A549 (cell line): ENCODE measurements around the gene GRIN2C. TPM values are rescaled to one million over a fixed set of nuclear protein-coding genes. Genes with fewer than 3 reads are reported as not detected.

Experiments
- ATAC-seq, 2 experiments: fragments of 200-7000 bp in 1 of 2; fragments of >200 bp in 1 of 2; cut with Nextera tagmentation in 1 of 2; cut with Tn5 transposase in 1 of 2; 3 replicates each; pipeline versions ENCODE4 v1.8.0 to v1.9.1; 2018 to 2020; ENCODE audit warnings: mild to moderate bottlenecking in 1 of 2, moderate library complexity in 1 of 2
- CTCF ChIA-PET: fragments of 300-600 bp; sonication (Branson Sonifier 250); formaldehyde crosslinking; extraction: SDS; loops from one replicate; lab custom pipeline; 2021; ENCODE audit warnings: antibody characterized with exemption, inconsistent platforms; lab: Yijun Ruan, JAX
- POLR2A ChIA-PET: fragments of 350-600 bp; formaldehyde crosslinking; extraction: SDS; loops from one replicate; lab custom pipeline; 2021; ENCODE audit warnings: antibody characterized with exemption, inconsistent platforms; lab: Yijun Ruan, JAX
- DNase-seq, 2 experiments: peaks; one replicate each; pipeline versions ENCODE4 v3.0.0 to v3.0.0-alpha.2; 2011 to 2016; ENCODE audit warnings: low read depth in 1 of 2, low spot score in 1 of 2
- FAIRE-seq: peaks from 2 replicates; lab custom pipeline; 2011; peaks lifted over from hg19 to GRCh38; lab: Jason Lieb, UNC
- H3K27ac ChIP-seq, 2 experiments: fragments of >200 bp; sonication (Bioruptor Twin); formaldehyde crosslinking; 3 replicates each; pipeline ENCODE4 v1.5.1; 2016 to 2017
- H3K4me1 ChIP-seq: fragments of >200 bp; sonication (Bioruptor Twin); formaldehyde crosslinking; 3 replicates; pipeline ENCODE4 v1.6.1; 2016
- H3K4me2 ChIP-seq: fragments of >200 bp; sonication (Bioruptor Twin); formaldehyde crosslinking; 3 replicates; pipeline ENCODE4 v1.6.1; 2016
- H3K4me3 ChIP-seq: fragments of >200 bp; sonication (Bioruptor Twin); formaldehyde crosslinking; 3 replicates; pipeline ENCODE4 v1.5.1; 2016
- H3K9me3 ChIP-seq: fragments of >200 bp; sonication (Bioruptor Twin); formaldehyde crosslinking; 3 replicates; pipeline ENCODE4 v1.6.1; 2016
- CBX2 ChIP-seq: fragments of 200-600 bp; sonication (generic); IDR thresholded peaks from 2 replicates; pipeline ENCODE4 v1.6.1; 2016; ENCODE audit warnings: low read depth, mild to moderate bottlenecking, borderline replicate concordance
- CBX8 ChIP-seq: fragments of 200-600 bp; sonication (generic); IDR thresholded peaks from 2 replicates; pipeline ENCODE4 v1.6.1; 2016
- CHD2 ChIP-seq: fragments of 150-350 bp; IDR thresholded peaks from 2 replicates; pipeline ENCODE4 v1.6.1; 2014; ENCODE audit warnings: low read length; ENCODE audit not compliant: partially characterized antibody
- EHMT2 ChIP-seq: fragments of 200-600 bp; sonication (generic); IDR thresholded peaks from 2 replicates; pipeline ENCODE4 v1.6.1; 2016; ENCODE audit warnings: antibody characterized with exemption, low read depth, mild to moderate bottlenecking, moderate library complexity
- FOSB ChIP-seq: fragments of 250-450 bp; sonication (Bioruptor Pico); IDR thresholded peaks from 2 replicates; pipeline ENCODE4 v1.5.0; 2020; ENCODE audit warnings: mild to moderate bottlenecking, moderate library complexity
- HEYL ChIP-seq: fragments of 250-450 bp; sonication (Bioruptor Pico); IDR thresholded peaks from 2 replicates; pipeline ENCODE4 v1.8.0; 2021; ENCODE audit warnings: mild to moderate bottlenecking, moderate library complexity
- HOXB5 ChIP-seq: fragments of 250-450 bp; sonication (Bioruptor Pico); IDR thresholded peaks from 2 replicates; pipeline ENCODE4 v1.5.0; 2020; ENCODE audit warnings: mild to moderate bottlenecking, moderate library complexity
- KDM5A ChIP-seq: fragments of 200-600 bp; sonication (generic); IDR thresholded peaks from 2 replicates; pipeline ENCODE4 v1.6.1; 2016; ENCODE audit warnings: antibody characterized with exemption, mild to moderate bottlenecking
- MAFK ChIP-seq: fragments of 450-650 bp; IDR thresholded peaks from 2 replicates; pipeline ENCODE4 v1.6.1; 2014; ENCODE audit not compliant: partially characterized antibody
- MAX ChIP-seq: IDR thresholded peaks from 2 replicates; pipeline ENCODE4 v1.6.1; 2012
- NFE2L2 ChIP-seq: fragments of 150-350 bp; conservative IDR thresholded peaks from 2 replicates; pipeline ENCODE4 v1.6.1; 2014; ENCODE audit warnings: low read length
- POLR2A ChIP-seq: IDR thresholded peaks from 2 replicates; pipeline ENCODE4 v1.6.1; 2012; ENCODE audit warnings: mild to moderate bottlenecking, low read length
- REST ChIP-seq: fragments of 200-600 bp; sonication (generic); IDR thresholded peaks from 2 replicates; pipeline ENCODE4 v1.6.1; 2016; ENCODE audit warnings: antibody characterized with exemption, mild to moderate bottlenecking, moderate library complexity
- RFX5 ChIP-seq: fragments of 450-650 bp; IDR thresholded peaks from 2 replicates; pipeline ENCODE4 v1.7.1; 2014; ENCODE audit warnings: antibody characterized with exemption, mild to moderate bottlenecking, moderate library complexity
- RNF2 ChIP-seq: fragments of 200-600 bp; sonication (generic); IDR thresholded peaks from 2 replicates; pipeline ENCODE4 v1.6.1; 2016; ENCODE audit warnings: low read depth, mild to moderate bottlenecking, antibody characterized with exemption, moderate library complexity, borderline replicate concordance
- TFCP2L1 ChIP-seq: fragments of 250-450 bp; sonication (Bioruptor Pico); IDR thresholded peaks from 2 replicates; pipeline ENCODE4 v1.5.0; 2021; ENCODE audit warnings: mild to moderate bottlenecking
- ZC3H11A ChIP-seq: fragments of 450-650 bp; IDR thresholded peaks from 2 replicates; pipeline ENCODE4 v1.6.1; 2014; ENCODE audit warnings: antibody characterized with exemption, mild to moderate bottlenecking
- ZFP36 ChIP-seq: fragments of 450-650 bp; IDR thresholded peaks from 2 replicates; pipeline ENCODE4 v1.6.1; 2014; ENCODE audit warnings: borderline replicate concordance; ENCODE audit not compliant: partially characterized antibody
- ZNF302 ChIP-seq: fragments of 250-450 bp; sonication (Bioruptor Pico); IDR thresholded peaks from 2 replicates; pipeline ENCODE4 v1.9.0; 2021; ENCODE audit warnings: inconsistent platforms, mild to moderate bottlenecking, moderate library complexity
- WGBS: methylation state at CpG from one replicate; pipeline ENCODE4 v1.1.6; 2017; ENCODE audit errors: missing lambda C conversion rate; 5-methylcytosine and 5-hydroxymethylcytosine counted together
- polyA plus RNA-seq, 4 experiments: library from polyadenylated mRNA; depleted of rRNA in 3 of 4; stranded (reverse); fragments of >200 nt; fragmentation: RNase III in 1 of 4; extraction: RNeasy Plus Mini Kit Qiagen cat#74134 plus additional on column Dnase treatment in 1 of 4; gene quantifications; 2 replicates in 3 of 4; 3 replicates in 1 of 4; pipeline ENCODE4 v1.2.3, GENCODE V29; 2011 to 2017
- TF ChIP-seq, protein P1 (sequence below): fragments of 150-350 bp; IDR thresholded peaks from 2 replicates; pipeline ENCODE4 v1.6.1; 2014; ENCODE audit warnings: low read depth, mild to moderate bottlenecking, low read length

Gene GRIN2C
- polyA plus RNA-seq, 2 of the 4 experiments (the other 2 are of a cell fraction): 0.17 to 0.28 TPM

DNA sequence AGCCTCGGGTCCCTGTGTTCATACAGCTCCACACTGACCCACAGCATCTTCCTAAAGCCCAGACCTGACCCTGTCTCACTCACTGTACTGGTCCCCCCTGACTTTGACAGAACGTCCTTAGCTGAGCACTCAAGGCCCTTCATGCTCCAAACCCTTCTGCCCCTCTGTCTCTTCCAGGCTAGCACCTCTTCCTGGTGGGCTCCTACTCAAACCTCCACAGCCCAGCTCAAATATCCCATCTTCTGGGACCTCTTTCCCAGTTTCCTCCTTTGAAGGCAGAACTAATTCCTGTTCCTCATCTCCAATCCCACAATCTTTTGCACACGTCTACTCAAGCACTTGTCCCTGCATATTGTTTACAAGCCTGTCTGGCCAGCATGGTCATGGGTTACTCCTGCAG is 8.8 kb downstream of the GRIN2C start:
- 23% methylated on average over 3 of the region's 3 CpGs for WGBS
- ATAC-seq: peak in 1 of 2 experiments; percentile 31; a peak in 3 of 6 replicates
- H3K4me2 ChIP-seq: no peak overlapping the region
- POLR2A ChIA-PET: no interaction called here
- H3K9me3 ChIP-seq: no peaks in the 10 kb centered on the region
- CTCF ChIA-PET: interaction anchor here (1.1 to 42.4 kb wide), 4 partner anchors 13 to 110 kb away, joined by 4 to 1302 read pairs (median 438); partner anchors contain the start of genes FDXR, GRIN2C and NAT9
- TF ChIP-seq ZC3H11A: no peak
- TF ChIP-seq NFE2L2: no peak
- TF ChIP-seq POLR2A: no peak
- no peak for TF ChIP-seq HEYL (CRISPR knock-in tag)
- TF ChIP-seq HOXB5 (CRISPR knock-in tag): no peak
- TF ChIP-seq, protein P1, sequence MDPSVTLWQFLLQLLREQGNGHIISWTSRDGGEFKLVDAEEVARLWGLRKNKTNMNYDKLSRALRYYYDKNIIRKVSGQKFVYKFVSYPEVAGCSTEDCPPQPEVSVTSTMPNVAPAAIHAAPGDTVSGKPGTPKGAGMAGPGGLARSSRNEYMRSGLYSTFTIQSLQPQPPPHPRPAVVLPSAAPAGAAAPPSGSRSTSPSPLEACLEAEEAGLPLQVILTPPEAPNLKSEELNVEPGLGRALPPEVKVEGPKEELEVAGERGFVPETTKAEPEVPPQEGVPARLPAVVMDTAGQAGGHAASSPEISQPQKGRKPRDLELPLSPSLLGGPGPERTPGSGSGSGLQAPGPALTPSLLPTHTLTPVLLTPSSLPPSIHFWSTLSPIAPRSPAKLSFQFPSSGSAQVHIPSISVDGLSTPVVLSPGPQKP: no peak
- TF ChIP-seq CHD2: no peak
- TF ChIP-seq, all 56 proteins: peak for 0
- DNase-seq: no peak
- Histone ChIP-seq H3K27ac (no peak overlapping the region), H3K4me3 (no peak overlapping the region), H3K4me1 (peaks cover 8% of the 10 kb centered on the region; the same call in 1 of the 3 replicates)
- no peak for FAIRE-seq

DNA sequence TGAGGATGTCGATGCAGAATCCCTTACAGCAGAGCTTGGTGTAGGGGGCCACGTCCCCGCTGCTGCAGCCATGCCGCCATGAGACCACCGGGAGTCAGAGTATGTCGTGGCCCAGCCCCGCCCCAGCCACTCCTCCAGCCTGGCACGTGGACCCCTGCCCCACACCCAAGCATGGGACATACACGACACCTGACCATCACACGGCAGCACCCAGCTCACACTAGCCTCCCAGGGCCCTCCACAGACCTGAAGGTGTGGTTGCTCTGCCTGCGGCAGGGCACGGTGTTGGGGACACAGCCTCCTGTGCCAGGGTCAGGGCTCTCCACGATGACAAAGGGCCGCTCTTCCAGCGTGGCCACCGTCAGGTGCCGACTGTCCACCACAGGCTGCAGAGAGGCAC is 9.4 kb downstream of the GRIN2C start:
- Histone ChIP-seq H3K4me3 (no peak overlapping the region), H3K4me1 (peaks cover 8% of the 10 kb centered on the region; the same call in 1 of the 3 replicates), H3K9me3 (no peaks in the 10 kb centered on the region), H3K27ac (no peak overlapping the region), H3K4me2 (no peak overlapping the region)
- WGBS: 47% methylated on average over 10 of the region's 17 CpGs
- DNase-seq (no peak), FAIRE-seq (no peak), ATAC-seq (no peak; a peak in 1 of 6 replicates)
- ChIA-PET CTCF (interaction anchor here (1.1 to 42.4 kb wide), 4 partner anchors 12 to 110 kb away, joined by 4 to 1302 read pairs (median 438); partner anchors contain the start of genes FDXR, GRIN2C and NAT9), POLR2A (interaction anchor here (1.0 kb wide), 1 partner anchor 23 kb away, joined by 3 read pairs; the partner anchor contains the start of gene FDXR)
- TF ChIP-seq MAFK: no peak
- TF ChIP-seq RFX5: no peak
- TF ChIP-seq ZFP36: no peak
- no peak for TF ChIP-seq FOSB (CRISPR knock-in tag)
- TF ChIP-seq RNF2: no peak
- no peak for TF ChIP-seq KDM5A
- TF ChIP-seq CBX2: no peak
- no peak for TF ChIP-seq HOXB5 (CRISPR knock-in tag)

DNA sequence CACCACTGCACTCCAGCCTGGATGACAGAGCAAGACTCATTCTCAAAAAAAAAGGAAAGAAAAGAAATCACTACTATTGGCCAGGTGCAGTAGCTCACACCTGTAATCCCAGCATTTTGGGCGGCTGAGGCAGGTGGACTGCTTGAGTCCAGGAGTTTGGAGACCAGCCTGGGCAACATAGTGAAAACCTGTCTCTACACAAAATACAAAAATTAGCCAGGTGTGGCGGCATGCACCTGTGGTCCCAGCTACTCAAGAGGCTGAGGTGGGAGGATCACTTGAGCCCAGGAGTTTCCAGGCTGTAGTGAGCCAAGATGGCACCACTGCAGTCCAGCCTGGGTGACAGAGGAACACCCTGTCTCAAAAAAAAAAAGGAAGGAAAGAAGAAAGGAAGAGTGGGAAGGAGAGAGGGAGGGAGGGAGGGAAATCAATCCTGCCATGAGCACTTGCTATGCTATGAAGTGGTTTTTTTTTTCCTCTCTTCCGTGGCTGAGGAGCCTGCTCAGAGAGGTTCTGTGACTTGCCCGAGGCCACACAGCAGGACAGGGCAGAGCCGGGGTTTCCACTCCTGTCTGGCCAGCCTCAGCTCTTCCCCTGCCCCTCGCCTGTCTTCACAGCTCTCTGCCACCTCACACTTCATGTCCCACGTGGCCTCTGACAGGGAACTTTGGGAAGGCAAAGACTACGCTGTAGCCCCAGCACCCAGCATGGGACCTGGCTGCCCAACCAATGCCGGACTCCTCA is 10.9 kb downstream of the GRIN2C start:
- WGBS: 50% methylated on average over 9 of the region's 9 CpGs
- ATAC-seq: no peak
- Histone ChIP-seq H3K27ac (no peak overlapping the region), H3K4me1 (peaks cover 8% of the 10 kb centered on the region; the same call in 1 of the 3 replicates), H3K4me2 (no peak overlapping the region), H3K4me3 (no peak overlapping the region), H3K9me3 (no peaks in the 10 kb centered on the region)
- ChIA-PET POLR2A (no interaction called here), CTCF (interaction anchor here (1.3 to 42.4 kb wide), 4 partner anchors 11 to 60 kb away, joined by 3 to 1302 read pairs (median 438); partner anchors contain the start of genes FDXR, GRIN2C and NAT9)
- no peak for FAIRE-seq
- TF ChIP-seq ZNF302 (CRISPR knock-in tag) (no peak), EHMT2 (no peak), REST (no peak), TFCP2L1 (CRISPR knock-in tag) (no peak), MAX (0 out of 2 replicates have a peak, but pooled peaks have one; percentile 16), NFE2L2 (no peak), ZFP36 (peak; percentile 50), CBX8 (no peak)
- no peak for DNase-seq
